Hepatocyte (in vitro differentiated cells): ENCODE measurements around the gene FCHO2.

ENCODE experiments used
- EZH2 ChIP-seq: fragments of 200-600 bp; sonication (generic); IDR thresholded peaks from 2 replicates; pipeline ENCODE4 v1.6.1; 2016; ENCODE audit warnings: antibody characterized with exemption, mild to moderate bottlenecking, borderline replicate concordance
- TF ChIP-seq, protein P1 (sequence below): fragments of 200-600 bp; sonication (generic); IDR thresholded peaks from 2 replicates; pipeline ENCODE4 v1.5.1; 2016; ENCODE audit warnings: antibody characterized with exemption, mild to moderate bottlenecking; ENCODE audit not compliant: poor library complexity

DNA sequence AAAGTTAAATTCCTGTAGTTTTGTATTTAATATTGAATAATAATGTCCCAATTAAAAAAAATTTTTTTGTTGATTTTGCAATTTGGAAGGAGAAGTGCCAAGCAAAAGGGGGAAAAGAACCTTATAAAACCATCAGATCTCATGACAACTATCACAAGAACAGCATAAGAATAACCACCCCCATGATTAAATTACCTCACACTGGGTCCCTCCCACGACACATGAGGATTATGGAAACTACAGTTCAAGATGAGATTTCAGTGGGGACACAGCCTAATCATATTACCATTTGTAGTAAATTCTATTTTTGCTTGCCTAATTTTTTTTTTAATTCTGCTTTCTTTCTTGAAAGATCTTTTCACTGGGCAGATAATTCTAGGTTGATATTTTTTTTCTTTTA is 33.4 kb upstream of the FCHO2 start:
- TF ChIP-seq, protein P1, sequence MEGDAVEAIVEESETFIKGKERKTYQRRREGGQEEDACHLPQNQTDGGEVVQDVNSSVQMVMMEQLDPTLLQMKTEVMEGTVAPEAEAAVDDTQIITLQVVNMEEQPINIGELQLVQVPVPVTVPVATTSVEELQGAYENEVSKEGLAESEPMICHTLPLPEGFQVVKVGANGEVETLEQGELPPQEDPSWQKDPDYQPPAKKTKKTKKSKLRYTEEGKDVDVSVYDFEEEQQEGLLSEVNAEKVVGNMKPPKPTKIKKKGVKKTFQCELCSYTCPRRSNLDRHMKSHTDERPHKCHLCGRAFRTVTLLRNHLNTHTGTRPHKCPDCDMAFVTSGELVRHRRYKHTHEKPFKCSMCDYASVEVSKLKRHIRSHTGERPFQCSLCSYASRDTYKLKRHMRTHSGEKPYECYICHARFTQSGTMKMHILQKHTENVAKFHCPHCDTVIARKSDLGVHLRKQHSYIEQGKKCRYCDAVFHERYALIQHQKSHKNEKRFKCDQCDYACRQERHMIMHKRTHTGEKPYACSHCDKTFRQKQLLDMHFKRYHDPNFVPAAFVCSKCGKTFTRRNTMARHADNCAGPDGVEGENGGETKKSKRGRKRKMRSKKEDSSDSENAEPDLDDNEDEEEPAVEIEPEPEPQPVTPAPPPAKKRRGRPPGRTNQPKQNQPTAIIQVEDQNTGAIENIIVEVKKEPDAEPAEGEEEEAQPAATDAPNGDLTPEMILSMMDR = no peak
- no peak for TF ChIP-seq EZH2
